Gastrocnemius medialis (tissue), 4 donors: ENCODE data around the gene MESP1. TPM values are rescaled to one million over a fixed set of nuclear protein-coding genes. Genes with fewer than 3 reads are reported as not detected.

ENCODE experiments used
- ATAC-seq, 2 donors: fragments of 150-250 bp; one replicate each; pipeline ENCODE4 v1.9.1; 2016
- DNase-seq, 2 donors: peaks; one replicate each; pipeline ENCODE4 v3.0.0-alpha.2; 2019
- H3K27ac ChIP-seq, 4 donors: fragments of 200-600 bp; sonication (generic); 1 replicate in 1 of 4; 2 replicates in 3 of 4; pipeline ENCODE4 v1.5.1; 2016 to 2018; ENCODE audit warnings: mild to moderate bottlenecking in 2 of 4, moderate library complexity in 1 of 4
- H3K27me3 ChIP-seq, 3 donors: fragments of 200-600 bp; sonication (generic) in 2 of 3; 1 replicate in 1 of 3; 2 replicates in 2 of 3; pipeline versions ENCODE4 v1.5.1 to v1.6.0; 2016 to 2019; ENCODE audit warnings: mild to moderate bottlenecking in 1 of 3, moderate library complexity in 1 of 3
- H3K36me3 ChIP-seq, 2 donors: fragments of 200-600 bp; sonication (generic) in 1 of 2; one replicate each; pipeline ENCODE4 v1.5.1; 2017 to 2018
- H3K4me1 ChIP-seq, 2 donors: fragments of 200-600 bp; sonication (generic) in 1 of 2; one replicate each; pipeline ENCODE4 v1.5.1; 2016 to 2017; ENCODE audit warnings: mild to moderate bottlenecking in 2 of 2
- H3K4me3 ChIP-seq, 4 donors: fragments of 200-600 bp; sonication (generic) in 3 of 4; 1 replicate in 1 of 4; 2 replicates in 3 of 4; pipeline ENCODE4 v1.5.1; 2016 to 2019; ENCODE audit warnings: mild to moderate bottlenecking in 2 of 4
- H3K9me3 ChIP-seq, 3 donors: fragments of 200-600 bp; sonication (generic) in 2 of 3; 1 replicate in 1 of 3; 2 replicates in 2 of 3; pipeline ENCODE4 v1.5.1; 2016 to 2019
- POLR2A ChIP-seq, 2 donors: fragments of 450-650 bp; IDR thresholded peaks; one replicate each; pipeline ENCODE4 v1.6.1; 2017; ENCODE audit warnings: antibody characterized with exemption in 2 of 2, mild to moderate bottlenecking in 2 of 2, moderate library complexity in 2 of 2
- in situ Hi-C, 4 donors: fragments of 200-750 bp; cut with MboI; loops; one replicate each; pipeline versions ENCODE4 v1.15.0 to v1.8.0; 2017; ENCODE audit warnings: low sequenced_read_pairs in 4 of 4
- intact Hi-C: fragments of 100-400 bp; cut with DNase I; formaldehyde crosslinking; loops from one replicate; pipeline ENCODE4 v1.15.1; 2023; ENCODE audit warnings: low total_unique reads
- total RNA-seq, 4 donors: library from RNA; depleted of rRNA; stranded (reverse); fragments of >200 nt; gene quantifications; one replicate each; pipeline versions ENCODE4 v1.1.0 to v1.2.3, GENCODE V29; 2016
- TF ChIP-seq, protein P1 (sequence below), 5 experiments: fragments of 450-650 bp in 3 of 5; fragments of 200-600 bp in 2 of 5; sonication (generic) in 2 of 5; IDR thresholded peaks in 4 of 5; conservative IDR thresholded peaks in 1 of 5; 1 replicate in 4 of 5; 2 replicates in 1 of 5; pipeline ENCODE4 v1.5.1; 2016 to 2019; ENCODE audit warnings: antibody characterized with exemption in 5 of 5, mild to moderate bottlenecking in 3 of 5, moderate library complexity in 3 of 5

The MESP1 gene
- total RNA-seq, 4 donors from 2014 or later: 5.3 to 12.6 (median 6.1) TPM

DNA sequence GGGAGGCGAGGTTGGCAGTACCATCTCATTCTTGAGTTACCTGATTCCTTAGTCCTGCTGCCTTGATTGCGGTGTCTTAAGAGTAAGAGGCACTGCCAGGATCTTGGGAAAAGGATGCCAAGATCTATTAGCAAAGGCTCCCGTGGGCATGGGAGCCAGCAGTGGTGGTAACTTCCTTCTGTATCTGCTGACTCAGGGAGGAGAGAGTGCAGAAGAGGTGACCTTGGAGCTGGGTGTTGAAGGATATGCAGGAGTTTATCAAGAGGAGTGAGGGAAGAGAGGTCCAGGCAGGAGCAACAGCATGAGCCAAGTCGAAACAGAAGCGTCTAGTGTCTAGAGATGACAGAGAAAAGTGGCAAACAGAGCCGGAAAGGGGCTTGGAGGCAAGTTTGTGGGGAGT, 29.6 kb upstream of the MESP1 start:
- H3K27ac ChIP-seq: no peak overlapping the region
- peaks cover 5 to 7% of the 10 kb centered on the region in 2 donors for H3K4me1 ChIP-seq
- TF ChIP-seq, protein P1, sequence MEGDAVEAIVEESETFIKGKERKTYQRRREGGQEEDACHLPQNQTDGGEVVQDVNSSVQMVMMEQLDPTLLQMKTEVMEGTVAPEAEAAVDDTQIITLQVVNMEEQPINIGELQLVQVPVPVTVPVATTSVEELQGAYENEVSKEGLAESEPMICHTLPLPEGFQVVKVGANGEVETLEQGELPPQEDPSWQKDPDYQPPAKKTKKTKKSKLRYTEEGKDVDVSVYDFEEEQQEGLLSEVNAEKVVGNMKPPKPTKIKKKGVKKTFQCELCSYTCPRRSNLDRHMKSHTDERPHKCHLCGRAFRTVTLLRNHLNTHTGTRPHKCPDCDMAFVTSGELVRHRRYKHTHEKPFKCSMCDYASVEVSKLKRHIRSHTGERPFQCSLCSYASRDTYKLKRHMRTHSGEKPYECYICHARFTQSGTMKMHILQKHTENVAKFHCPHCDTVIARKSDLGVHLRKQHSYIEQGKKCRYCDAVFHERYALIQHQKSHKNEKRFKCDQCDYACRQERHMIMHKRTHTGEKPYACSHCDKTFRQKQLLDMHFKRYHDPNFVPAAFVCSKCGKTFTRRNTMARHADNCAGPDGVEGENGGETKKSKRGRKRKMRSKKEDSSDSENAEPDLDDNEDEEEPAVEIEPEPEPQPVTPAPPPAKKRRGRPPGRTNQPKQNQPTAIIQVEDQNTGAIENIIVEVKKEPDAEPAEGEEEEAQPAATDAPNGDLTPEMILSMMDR (IDR thresholded peaks at IDR 0.05 in 4 of 5, conservative IDR thresholded peaks at IDR 0.05 in 1 of 5): no peak
- TF ChIP-seq POLR2A (IDR thresholded peaks at IDR 0.05): no peak
- no peaks in the 10 kb centered on the region for H3K36me3 ChIP-seq
- in situ Hi-C loops (no loop called here), intact Hi-C loops (no loop called here)
- H3K27me3 ChIP-seq: no peaks in the 10 kb centered on the region
- DNase-seq (no peak), ATAC-seq (no peak)
- H3K4me3 ChIP-seq: no peak overlapping the region
- H3K9me3 ChIP-seq: no peaks in the 10 kb centered on the region

DNA sequence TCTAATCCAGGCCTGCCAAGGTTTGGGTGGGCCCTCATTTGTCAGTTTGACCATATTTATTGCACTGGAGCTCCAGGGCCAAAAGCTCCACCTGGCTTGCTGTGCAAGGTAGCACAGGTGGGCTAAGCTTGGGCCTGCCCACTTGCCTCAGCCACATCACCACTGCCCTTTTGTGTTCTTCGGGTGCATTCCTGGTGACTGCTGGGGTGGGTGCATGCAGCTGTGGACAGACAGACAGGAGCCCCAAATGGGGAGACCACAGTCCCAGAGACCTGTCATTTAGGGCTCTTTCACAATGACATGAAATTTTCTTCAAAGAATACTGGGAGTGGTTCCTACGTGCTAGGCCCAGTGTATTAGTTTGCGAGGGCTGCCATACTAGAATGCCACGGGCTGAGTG, 27.8 kb upstream of the MESP1 start:
- TF ChIP-seq POLR2A (IDR thresholded peaks at IDR 0.05): no peak
- TF ChIP-seq, protein P1 (IDR thresholded peaks at IDR 0.05 in 4 of 5, conservative IDR thresholded peaks at IDR 0.05 in 1 of 5): no peak
- DNase-seq: no peak
- in situ Hi-C loops: no loop called here

DNA sequence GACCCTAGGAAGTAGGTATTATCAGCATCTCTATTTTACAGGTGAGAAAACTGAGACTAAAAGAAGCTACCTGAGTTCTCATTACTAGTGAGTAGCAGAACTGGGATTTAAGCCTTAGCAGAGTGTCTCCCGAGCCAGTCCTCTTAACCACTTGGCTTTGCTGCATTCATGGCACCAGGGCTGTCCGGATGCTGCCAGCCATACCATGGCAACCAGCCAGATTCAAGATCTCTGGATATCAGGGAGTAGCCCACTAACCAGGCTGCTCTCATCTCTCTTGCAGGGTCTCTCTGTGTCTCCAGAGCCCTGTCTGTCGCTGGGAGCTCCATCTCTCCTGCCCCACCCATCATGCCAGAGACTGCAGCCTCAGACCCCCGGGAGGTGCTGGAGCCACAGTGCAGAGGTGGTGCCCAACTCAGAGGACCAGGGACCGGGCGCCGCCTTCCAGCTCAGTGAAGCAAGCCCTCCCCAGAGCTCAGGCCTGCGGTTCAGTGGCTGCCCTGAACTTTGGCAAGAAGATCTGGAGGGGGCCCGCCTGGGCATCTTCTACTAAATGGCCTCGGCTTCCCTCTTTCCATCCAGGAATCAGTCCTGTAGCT, 26.8 kb upstream of the MESP1 start:
- DNase-seq: no peak
- Histone ChIP-seq H3K27me3 (no peaks in the 10 kb centered on the region), H3K27ac (no peak overlapping the region), H3K9me3 (no peaks in the 10 kb centered on the region), H3K36me3 (no peaks in the 10 kb centered on the region), H3K4me3 (no peak overlapping the region), H3K4me1 (peaks cover 5 to 7% of the 10 kb centered on the region in 2 donors)
- no peak for TF ChIP-seq POLR2A (IDR thresholded peaks at IDR 0.05)
- TF ChIP-seq, protein P1 (IDR thresholded peaks at IDR 0.05 in 4 of 5, conservative IDR thresholded peaks at IDR 0.05 in 1 of 5): no peak
- in situ Hi-C loops (no loop called here), intact Hi-C loops (loop anchor here (5.0 kb wide), 1 partner anchor 59 kb away; no protein-coding TSS in a partner anchor)
- no peak for ATAC-seq

More for the DNA sequence above, 27.8 kb upstream of the MESP1 start:
- Histone ChIP-seq H3K4me3 (no peak overlapping the region), H3K36me3 (no peaks in the 10 kb centered on the region), H3K27me3 (no peaks in the 10 kb centered on the region), H3K9me3 (no peaks in the 10 kb centered on the region), H3K27ac (no peak overlapping the region), H3K4me1 (peaks cover 5 to 7% of the 10 kb centered on the region in 2 donors)
- ATAC-seq: no peak
- intact Hi-C loops: loop anchor here (5.0 kb wide), 1 partner anchor 58 kb away; no protein-coding TSS in a partner anchor

DNA sequence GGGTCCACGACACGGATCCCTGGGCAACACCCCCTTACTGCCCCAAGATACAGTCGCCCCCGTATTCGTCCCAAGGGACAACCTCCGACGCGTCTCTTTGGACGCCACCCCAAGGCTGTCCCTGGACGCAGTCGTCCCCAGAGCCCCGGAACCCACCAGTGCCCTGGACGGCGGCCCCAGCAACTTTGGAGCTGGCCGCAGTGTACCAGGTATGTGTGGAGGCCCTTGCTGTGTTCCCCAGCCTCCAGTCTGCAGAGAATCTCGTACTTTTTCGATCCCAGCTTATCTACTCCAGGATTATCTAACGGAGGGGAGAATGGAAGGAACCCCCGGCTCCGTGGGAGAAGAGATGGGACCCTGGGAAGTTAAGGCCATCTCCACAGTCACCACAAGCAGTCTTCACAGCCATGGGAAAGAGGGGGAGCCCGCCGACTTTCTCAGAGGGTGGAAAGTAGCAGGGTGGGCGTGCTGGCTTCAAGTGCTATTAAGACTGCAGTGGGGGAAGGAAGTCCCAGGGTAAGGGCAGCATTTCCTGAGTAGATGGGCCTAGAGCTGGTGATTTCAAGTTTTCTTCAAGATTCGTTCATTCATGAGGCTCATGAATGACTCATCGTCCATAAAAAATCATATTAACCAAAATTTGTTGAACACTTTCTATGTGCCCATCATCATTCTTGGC, 26.2 kb upstream of the MESP1 start:
- no peak for ATAC-seq
- Histone ChIP-seq H3K4me3 (peak overlapping the region in 2 of 4 donors; percentile 48), H3K4me1 (peaks cover 5 to 7% of the 10 kb centered on the region in 2 donors), H3K27me3 (no peaks in the 10 kb centered on the region), H3K9me3 (no peaks in the 10 kb centered on the region), H3K27ac (no peak overlapping the region), H3K36me3 (no peaks in the 10 kb centered on the region)
- in situ Hi-C loops: no loop called here
- intact Hi-C loops: loop anchor here (5.0 kb wide), 1 partner anchor 60 kb away; no protein-coding TSS in a partner anchor
- TF ChIP-seq POLR2A (IDR thresholded peaks at IDR 0.05): no peak
- TF ChIP-seq, protein P1 (IDR thresholded peaks at IDR 0.05 in 4 of 5, conservative IDR thresholded peaks at IDR 0.05 in 1 of 5): no peak
- no peak for DNase-seq
